ENCODE results near the gene UBE2O.
A peak's percentile ranks its signal among the peaks of the same experiment; 100 is the strongest.

UBE2O gene

GRCh38 chr17:76385892-76386786, 66.8 kb downstream of the UBE2O start:
- DNase-seq = peak; percentile 90 to 98

- no peak for DNase-seq
These were observed 67.7 kb downstream of the UBE2O start for GRCh38 chr17:76384987-76385891.

DNA sequence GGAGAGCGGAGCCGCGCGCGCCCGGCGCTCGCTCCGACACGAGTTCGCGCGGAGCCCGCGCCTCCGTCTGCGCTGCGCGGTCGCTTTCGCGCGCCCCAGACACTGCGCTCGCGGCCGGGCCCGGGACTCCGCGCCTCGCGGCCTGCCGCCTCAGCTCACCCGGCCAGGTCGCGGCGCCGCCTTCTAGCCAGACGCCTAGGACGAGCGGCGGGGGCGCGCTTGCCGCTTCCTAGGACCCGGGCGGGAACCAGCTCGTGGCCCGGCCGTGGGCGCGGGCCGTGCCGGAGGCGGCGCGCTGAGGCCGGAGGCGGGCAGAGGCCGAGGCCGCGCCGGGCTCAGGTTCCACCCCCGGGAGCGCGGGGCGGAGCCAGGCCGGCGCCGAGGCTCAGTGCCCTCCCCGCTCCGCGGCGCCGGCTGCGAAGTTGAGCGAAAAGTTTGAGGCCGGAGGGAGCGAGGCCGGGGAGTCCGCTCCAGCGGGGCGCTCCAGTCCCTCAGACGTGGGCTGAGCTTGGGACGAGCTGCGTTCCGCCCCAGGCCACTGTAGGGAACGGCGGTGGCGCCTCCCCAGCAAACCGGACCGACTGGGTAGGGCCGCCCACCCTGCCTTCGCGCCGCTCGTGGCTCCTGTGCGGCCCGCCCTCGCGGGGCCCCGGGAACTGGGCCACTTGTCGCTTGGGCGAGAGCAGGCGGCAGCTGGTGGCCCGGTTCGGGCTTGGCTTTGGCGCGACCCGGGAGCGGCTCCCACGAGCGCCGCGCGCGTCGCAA, 68.5 kb downstream of the UBE2O start, which contains the start of gene SPHK1:
TSS of gene SPHK1 (plus strand) at position 388 of the 765 bp plus-strand sequence. CDS start 1,036 bp downstream, outside the sequence.
- DNase-seq = peak; percentile 49 to 74

DNA sequence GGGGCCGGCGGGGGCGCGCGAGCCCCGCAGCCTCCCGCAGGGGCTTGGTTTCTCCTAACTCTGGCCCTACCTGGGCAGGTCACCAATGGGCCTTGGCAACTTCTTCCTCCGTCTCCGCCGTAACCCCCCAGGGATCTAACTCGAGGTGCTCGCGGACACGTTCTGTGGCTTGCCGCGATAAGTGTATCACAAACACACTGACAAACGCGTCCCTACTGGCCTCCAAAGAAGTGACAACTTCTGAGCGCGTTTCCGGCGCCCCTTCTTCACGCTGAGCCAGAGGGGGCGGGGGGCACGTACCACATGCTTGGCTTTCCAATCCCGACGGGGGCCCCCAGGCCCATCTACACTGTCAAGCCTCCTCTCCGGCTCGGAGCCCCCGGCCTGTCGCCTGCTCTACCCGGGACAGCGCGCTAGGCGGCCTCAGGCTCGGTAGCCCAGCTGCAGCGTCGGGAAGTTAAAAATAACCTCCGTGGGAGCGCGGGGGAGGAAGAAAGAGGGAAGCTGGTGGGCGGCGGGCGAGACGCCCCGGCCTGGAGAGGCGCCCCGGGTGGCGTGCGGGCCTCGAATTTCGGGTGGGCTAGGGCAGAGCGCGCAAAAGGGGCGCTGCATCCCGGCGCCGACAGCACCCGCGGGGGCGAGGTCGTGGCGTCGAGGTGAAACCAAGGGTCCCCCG, 69.3 kb downstream of the UBE2O start:
- DNase-seq = peak in 1 of 2 experiments; percentile 72

GRCh38 chr17:76382803-76383545, 70.0 kb downstream of the UBE2O start:
- peak; percentile 22 to 68 for DNase-seq

GRCh38 chr17:76382351-76382802, 70.6 kb downstream of the UBE2O start:
- no peak for DNase-seq

GRCh38 chr17:76381633-76382350, 71.2 kb downstream of the UBE2O start:
- DNase-seq = no peak

DNA sequence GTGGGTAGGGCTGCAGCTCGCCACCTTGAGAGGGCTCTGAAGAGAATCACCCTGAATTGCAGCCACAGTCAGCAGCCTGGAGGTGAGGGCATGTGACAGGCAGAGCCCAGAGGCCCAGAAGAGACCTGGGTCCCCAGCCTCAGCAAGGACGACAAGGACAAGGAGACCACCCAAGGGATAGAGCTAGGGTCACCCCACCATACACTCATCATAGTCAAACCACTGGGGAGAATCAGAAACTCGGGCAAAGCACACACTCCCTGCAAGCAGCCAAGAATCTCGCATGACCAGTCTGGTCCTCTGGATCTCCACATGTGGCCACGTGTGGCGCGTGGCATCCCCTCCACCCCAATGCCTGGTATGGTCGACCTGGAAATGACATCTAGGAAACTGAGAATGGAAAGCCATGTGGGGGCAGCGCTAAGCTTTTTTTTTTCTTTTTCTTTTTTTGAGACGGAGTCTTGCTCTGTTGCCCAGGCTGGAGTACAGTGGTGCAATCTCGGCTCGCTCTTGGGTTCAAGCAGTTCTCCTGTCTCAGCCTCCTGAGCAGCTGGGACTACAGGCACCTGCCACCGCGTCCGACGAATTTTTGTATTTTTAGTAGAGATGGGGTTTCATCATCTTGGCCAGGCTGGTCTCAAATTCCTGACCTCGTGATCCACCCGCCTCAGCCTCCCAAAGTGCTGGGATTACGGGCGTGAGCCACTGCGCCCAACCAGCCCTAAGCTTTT, 73.1 kb downstream of the UBE2O start:
- no peak for DNase-seq

DNA sequence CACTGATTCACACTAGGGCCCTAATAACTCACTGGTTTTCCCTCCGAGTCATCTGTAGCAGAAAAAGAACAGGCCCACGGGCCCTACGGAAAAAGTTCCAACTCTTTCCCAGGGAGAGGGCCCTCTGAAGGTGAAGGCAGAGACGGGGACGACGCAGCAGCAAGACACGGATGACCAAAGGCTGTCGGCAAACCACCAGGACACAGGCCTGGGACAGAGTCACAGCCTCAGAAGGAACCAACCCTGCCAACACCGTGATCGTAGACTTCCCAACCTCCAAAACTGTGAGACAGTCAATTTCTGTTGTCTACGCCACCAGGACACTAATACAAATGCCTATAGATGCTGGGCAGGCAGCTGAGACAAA, 73.7 kb downstream of the UBE2O start:
- DNase-seq = no peak

GRCh38 chr17:76378548-76379274, 74.2 kb downstream of the UBE2O start:
- peak; percentile 45 to 86 for DNase-seq

DNA sequence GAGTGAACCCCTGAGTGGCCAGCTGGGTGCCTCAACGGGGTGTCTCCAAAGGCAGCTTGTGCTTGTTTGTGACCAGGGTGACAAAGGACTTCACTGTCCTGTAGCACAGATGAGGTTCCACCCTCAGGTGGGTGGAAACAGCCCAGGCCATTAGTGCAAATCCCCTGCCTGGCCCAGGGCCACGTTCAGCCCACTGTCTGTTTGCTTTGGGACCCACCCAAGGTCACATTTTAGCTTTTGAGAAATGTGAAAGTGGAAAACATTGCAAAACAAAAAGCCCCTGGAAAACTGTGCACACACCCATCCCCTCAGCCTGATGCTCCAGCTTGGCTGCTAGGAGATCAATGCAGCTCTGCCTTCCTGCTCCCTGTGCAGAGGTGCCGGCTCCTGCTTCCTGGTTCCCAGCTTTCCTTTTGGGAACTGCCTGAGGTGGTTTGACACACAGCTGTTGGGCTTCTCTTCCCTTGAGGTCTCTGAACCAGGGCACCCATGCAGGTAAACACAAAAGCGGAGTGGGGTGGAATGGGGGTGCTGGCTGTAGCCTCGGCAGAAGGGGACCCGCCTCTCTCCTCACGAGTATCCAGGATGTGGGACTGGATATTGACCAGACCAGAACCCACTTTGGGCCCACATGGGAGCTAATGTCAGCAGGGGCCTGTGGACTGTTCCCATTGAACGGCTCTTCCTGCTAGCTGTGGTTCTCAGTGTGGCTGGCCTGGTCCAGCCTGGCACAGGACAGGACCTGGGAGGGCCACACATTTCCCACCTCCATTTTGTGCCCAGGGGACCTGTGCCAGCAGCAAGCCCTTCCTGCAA, 76.4 kb downstream of the UBE2O start:
- no peak for DNase-seq

GRCh38 chr17:76371656-76372628, 81.0 kb downstream of the UBE2O start:
- DNase-seq = no peak

GRCh38 chr17:76370261-76370993, 82.5 kb downstream of the UBE2O start:
- DNase-seq = no peak

DNA sequence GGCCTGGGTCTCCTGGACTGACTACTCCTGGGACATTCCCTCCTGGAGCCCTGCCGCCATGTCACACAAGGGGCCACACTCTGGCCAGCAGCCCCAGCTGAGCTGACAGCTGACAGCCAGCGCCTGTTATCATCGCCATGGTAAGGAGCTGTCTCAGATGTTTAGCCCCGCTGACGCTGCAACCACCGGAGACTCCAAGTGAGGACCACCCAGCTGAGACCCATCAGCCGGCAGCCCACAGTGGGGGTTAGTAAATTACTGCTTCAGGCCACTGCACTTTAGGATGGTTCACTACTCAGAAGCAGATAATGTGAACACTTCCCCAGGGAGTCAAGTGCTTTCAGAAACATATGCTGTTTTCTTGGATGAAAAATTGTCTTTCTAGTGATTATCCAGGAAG, 83.1 kb downstream of the UBE2O start:
- DNase-seq = peak; percentile 76 to 78

- DNase-seq = no peak
These were observed 83.6 kb downstream of the UBE2O start for GRCh38 chr17:76369379-76369778.

DNA sequence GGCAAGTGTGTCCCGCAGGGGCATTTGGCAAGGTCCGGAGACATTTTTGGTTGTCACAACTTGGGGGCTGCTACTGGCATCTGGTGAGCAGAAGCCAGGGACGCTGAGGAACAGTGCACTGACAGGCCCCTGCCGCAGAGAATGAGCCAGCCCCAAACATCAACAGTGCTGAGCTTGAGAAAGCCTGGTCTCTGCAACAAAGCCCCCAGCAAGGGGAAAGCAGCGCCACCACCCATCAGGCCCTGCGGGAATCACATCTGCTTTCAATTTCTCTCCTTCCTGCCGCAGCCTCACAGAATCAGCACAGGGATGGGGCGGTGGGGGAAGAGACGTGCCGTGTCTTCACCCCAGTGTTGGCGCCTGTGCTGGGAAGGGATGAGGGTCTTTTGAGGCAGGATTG, 84.4 kb downstream of the UBE2O start:
- DNase-seq = no peak

Data from NCI-H524 (cell line).